HL-60 (cell line): Measurements from ENCODE around the gene RAB25.
A peak's percentile ranks its signal among the peaks of the same experiment; 100 is the strongest.
"Not testable (repeated sequence)": the region's sequence is repeated elsewhere in the genome, so short reads cannot be mapped to it uniquely, and the experiment has no call there.

ENCODE experiments used
- DNase-seq, 2 experiments: peaks; one replicate each; pipeline ENCODE4 v3.0.0-alpha.2; 2010 to 2020; ENCODE audit warnings: low read depth in 1 of 2, low spot score in 1 of 2
- H3K27ac ChIP-seq: fragments of 250-450 bp; sonication (Bioruptor Pico); replicated peaks from 2 replicates; pipeline ENCODE4 v1.5.1; 2020; ENCODE audit warnings: mild to moderate bottlenecking, moderate library complexity
- H3K27me3 ChIP-seq: fragments of 250-450 bp; sonication (Bioruptor Pico); 2 replicates; pipeline ENCODE4 v1.5.1; 2021; ENCODE audit warnings: mild to moderate bottlenecking, moderate library complexity; ENCODE audit not compliant: insufficient read depth, poor library complexity, severe bottlenecking
- H3K4me3 ChIP-seq: replicated peaks from 2 replicates; pipeline ENCODE4 v1.5.1; 2011; ENCODE audit warnings: mild to moderate bottlenecking, control low read depth, low read length; ENCODE audit not compliant: insufficient read depth
- GABPA ChIP-seq: IDR thresholded peaks from 2 replicates; pipeline ENCODE4 v1.6.1; 2012; ENCODE audit warnings: low read depth
- POLR2AphosphoS5 ChIP-seq: IDR thresholded peaks from 2 replicates; pipeline ENCODE4 v1.6.1; 2012; ENCODE audit warnings: low read depth
- SPI1 ChIP-seq: IDR thresholded peaks from 2 replicates; pipeline ENCODE4 v1.6.1; 2012; ENCODE audit warnings: low read depth, mild to moderate bottlenecking, borderline replicate concordance
- TF ChIP-seq, protein P1 (sequence below): IDR thresholded peaks from one replicate; pipeline ENCODE4 v1.5.1; 2011; ENCODE audit warnings: low read length, control low read depth, inconsistent platforms; ENCODE audit not compliant: insufficient read depth
- TF ChIP-seq, protein P2 (sequence below): IDR thresholded peaks from 2 replicates; pipeline ENCODE4 v1.6.1; 2012; ENCODE audit warnings: low read depth; ENCODE audit not compliant: insufficient replicate concordance

The RAB25 gene

DNA sequence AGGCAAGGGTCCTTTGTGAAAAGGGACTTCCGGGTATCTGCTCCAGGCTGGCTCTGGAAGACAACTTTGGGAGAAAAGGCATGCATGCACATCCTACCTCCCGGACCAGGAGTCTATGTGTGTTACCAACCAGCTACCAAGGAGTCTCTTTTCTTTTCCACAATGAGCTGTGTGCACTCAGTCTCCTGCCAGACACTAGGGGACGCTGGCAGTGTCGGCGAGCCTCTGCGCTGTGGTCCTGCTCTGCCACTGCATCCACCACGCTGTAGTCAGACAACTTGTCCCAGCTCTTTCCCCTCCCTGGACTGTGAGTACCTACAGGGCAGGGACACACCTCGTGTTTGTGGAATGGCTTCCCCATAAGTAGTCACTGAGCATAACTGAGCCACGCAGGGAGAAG lies 35.1 kb upstream of the RAB25 start:
- H3K27ac ChIP-seq: no peak overlapping the region
- peak in 1 of 2 experiments; percentile 36 for DNase-seq
- H3K4me3 ChIP-seq: no peak overlapping the region
- H3K27me3 ChIP-seq: no peaks in the 10 kb centered on the region
- TF ChIP-seq SPI1: no peak
- TF ChIP-seq, protein P1, sequence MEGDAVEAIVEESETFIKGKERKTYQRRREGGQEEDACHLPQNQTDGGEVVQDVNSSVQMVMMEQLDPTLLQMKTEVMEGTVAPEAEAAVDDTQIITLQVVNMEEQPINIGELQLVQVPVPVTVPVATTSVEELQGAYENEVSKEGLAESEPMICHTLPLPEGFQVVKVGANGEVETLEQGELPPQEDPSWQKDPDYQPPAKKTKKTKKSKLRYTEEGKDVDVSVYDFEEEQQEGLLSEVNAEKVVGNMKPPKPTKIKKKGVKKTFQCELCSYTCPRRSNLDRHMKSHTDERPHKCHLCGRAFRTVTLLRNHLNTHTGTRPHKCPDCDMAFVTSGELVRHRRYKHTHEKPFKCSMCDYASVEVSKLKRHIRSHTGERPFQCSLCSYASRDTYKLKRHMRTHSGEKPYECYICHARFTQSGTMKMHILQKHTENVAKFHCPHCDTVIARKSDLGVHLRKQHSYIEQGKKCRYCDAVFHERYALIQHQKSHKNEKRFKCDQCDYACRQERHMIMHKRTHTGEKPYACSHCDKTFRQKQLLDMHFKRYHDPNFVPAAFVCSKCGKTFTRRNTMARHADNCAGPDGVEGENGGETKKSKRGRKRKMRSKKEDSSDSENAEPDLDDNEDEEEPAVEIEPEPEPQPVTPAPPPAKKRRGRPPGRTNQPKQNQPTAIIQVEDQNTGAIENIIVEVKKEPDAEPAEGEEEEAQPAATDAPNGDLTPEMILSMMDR: peak; percentile 87

DNA sequence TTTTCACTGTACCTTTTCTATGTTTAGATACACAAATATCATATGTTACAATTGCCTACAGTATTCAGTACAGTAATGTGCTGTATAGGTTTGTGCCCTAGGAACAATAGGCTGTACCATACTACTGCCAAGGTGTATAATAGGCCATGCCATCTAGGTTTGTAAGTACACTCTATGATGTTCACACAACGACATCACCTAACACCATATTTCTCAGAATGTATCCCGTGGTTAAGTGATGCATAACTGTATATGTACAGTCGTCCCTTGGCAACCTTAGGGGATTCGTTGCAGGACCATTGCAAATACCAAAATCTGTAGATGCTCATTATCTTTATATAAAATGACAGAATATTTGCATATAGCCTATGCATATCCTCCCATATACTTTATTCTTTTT lies 34.4 kb upstream of the RAB25 start:
- no peak for DNase-seq
- Histone ChIP-seq H3K27ac (no peak overlapping the region), H3K4me3 (no peak overlapping the region), H3K27me3 (no peaks in the 10 kb centered on the region)
- TF ChIP-seq, protein P2, sequence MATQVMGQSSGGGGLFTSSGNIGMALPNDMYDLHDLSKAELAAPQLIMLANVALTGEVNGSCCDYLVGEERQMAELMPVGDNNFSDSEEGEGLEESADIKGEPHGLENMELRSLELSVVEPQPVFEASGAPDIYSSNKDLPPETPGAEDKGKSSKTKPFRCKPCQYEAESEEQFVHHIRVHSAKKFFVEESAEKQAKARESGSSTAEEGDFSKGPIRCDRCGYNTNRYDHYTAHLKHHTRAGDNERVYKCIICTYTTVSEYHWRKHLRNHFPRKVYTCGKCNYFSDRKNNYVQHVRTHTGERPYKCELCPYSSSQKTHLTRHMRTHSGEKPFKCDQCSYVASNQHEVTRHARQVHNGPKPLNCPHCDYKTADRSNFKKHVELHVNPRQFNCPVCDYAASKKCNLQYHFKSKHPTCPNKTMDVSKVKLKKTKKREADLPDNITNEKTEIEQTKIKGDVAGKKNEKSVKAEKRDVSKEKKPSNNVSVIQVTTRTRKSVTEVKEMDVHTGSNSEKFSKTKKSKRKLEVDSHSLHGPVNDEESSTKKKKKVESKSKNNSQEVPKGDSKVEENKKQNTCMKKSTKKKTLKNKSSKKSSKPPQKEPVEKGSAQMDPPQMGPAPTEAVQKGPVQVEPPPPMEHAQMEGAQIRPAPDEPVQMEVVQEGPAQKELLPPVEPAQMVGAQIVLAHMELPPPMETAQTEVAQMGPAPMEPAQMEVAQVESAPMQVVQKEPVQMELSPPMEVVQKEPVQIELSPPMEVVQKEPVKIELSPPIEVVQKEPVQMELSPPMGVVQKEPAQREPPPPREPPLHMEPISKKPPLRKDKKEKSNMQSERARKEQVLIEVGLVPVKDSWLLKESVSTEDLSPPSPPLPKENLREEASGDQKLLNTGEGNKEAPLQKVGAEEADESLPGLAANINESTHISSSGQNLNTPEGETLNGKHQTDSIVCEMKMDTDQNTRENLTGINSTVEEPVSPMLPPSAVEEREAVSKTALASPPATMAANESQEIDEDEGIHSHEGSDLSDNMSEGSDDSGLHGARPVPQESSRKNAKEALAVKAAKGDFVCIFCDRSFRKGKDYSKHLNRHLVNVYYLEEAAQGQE: no peak
- TF ChIP-seq GABPA: no peak
- no peak for TF ChIP-seq SPI1
- no peak for TF ChIP-seq POLR2AphosphoS5

DNA sequence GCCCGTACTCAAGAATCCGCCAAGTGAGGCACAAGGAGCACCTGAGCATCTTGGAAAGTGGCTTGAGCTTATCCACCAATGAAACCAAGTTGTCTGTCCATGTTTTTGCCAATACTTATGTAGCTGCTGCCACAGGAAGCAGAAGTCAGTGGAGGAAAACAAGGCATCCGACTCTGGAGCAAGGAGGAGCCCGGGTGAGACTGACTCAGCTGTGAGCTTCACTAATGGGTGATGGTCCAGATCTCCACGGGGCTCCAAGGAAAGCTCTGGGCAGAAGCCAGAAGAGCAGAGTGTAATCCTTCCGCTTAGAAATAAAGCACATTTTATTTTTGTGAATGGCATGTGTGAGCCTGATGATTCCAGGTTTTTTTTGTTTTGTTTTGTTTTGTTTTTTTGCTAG lies 27.9 kb upstream of the RAB25 start:
- Histone ChIP-seq H3K27me3 (no peaks in the 10 kb centered on the region), H3K4me3 (no peak overlapping the region), H3K27ac (no peak overlapping the region)
- no peak for TF ChIP-seq GABPA
- TF ChIP-seq POLR2AphosphoS5: no peak
- TF ChIP-seq, protein P2: no peak
- no peak for TF ChIP-seq SPI1
- TF ChIP-seq, protein P1: no peak
- no peak for DNase-seq

DNA sequence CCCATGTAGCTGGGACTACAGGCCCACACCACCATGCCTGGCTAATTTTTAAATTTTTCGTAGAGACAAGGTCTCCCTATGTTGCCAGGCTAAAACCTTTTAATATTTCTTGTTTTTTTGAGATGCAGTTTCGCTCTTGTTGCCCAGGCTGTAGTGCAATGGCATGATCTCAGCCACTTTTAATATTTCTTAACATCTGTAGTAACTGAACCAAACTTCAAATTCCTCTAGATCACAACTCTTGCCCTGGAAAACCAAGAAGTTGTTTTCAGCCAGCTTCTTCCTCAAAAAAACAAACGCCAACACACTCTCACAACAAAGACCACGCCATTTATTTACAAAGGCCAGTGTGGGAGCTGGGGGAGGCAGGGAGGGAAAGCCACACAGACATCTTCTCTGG lies 26.0 kb upstream of the RAB25 start:
- DNase-seq, H3K27ac ChIP-seq, H3K27me3 ChIP-seq, H3K4me3 ChIP-seq: not testable (repeated sequence)

DNA sequence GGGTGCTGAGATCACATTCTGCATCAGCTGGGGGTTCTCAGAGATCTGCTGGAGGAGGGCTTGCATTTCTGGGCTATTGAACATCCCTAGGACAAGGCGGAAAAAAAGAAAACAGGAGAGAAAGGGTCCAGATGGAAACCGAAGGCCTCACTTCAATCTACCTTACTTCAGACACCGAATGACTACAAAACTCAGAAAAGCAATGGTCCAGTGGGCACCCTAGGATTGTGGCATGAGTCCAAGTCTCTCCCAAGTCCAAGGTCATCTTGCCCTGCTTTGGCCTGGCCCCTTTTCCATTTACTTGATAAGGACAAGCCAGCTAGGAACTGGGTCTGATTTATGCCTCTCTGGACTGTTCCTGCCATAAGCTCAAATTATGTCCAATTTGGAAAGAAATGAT lies 18.1 kb upstream of the RAB25 start:
- no peak for DNase-seq
- Histone ChIP-seq H3K27me3 (no peaks in the 10 kb centered on the region), H3K27ac (no peak overlapping the region), H3K4me3 (no peak overlapping the region)
- TF ChIP-seq, protein P2: no peak
- TF ChIP-seq, protein P1: no peak
- TF ChIP-seq GABPA: no peak
- no peak for TF ChIP-seq SPI1
- no peak for TF ChIP-seq POLR2AphosphoS5
